ENCODE measurements around the gene TMEM129.

Gene TMEM129

DNA sequence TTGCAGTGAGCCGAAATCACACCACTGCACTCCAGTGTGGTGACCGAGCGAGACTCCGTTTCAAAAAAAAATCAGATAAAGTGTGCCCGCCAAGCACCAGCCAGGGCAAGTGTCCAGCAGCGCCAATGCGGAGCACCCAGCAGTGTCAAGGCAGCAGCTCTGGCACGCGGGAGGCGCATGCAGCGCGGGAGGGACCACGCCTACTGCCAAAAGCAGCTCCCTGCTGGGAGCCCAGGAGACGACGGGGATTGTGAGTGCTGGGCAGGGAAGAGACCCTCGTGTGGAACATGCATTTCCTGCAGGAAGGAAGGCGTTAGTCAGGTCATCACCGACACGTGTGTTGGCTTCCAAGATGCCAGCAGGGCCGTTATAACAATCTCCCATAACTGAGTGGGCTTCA lies 47.5 kb downstream of the TMEM129 start:
- TF ChIP-seq GATA2 (IDR thresholded peaks at IDR 0.05; ENCODE audit: low read depth, low read length), result no peak
- TF ChIP-seq GATA3 (IDR thresholded peaks at IDR 0.05; ENCODE audit: low read depth, low read length), result no peak

- TF ChIP-seq GATA2 (IDR thresholded peaks at IDR 0.05; ENCODE audit: low read depth, low read length) (no peak), GATA3 (IDR thresholded peaks at IDR 0.05; ENCODE audit: low read depth, low read length) (no peak)
These were observed 50.8 kb downstream of the TMEM129 start for GRCh38 chr4:1670279-1670678.

- TF ChIP-seq GATA3 (IDR thresholded peaks at IDR 0.05; ENCODE audit: low read depth, low read length) (no peak), GATA2 (IDR thresholded peaks at IDR 0.05; ENCODE audit: low read depth, low read length) (no peak)
These were observed 51.3 kb downstream of the TMEM129 start for GRCh38 chr4:1669850-1670249.

GRCh38 chr4:1669270-1669669 lies 51.9 kb downstream of the TMEM129 start:
- TF ChIP-seq GATA3 (IDR thresholded peaks at IDR 0.05; ENCODE audit: low read depth, low read length) (no peak), GATA2 (IDR thresholded peaks at IDR 0.05; ENCODE audit: low read depth, low read length) (no peak)

DNA sequence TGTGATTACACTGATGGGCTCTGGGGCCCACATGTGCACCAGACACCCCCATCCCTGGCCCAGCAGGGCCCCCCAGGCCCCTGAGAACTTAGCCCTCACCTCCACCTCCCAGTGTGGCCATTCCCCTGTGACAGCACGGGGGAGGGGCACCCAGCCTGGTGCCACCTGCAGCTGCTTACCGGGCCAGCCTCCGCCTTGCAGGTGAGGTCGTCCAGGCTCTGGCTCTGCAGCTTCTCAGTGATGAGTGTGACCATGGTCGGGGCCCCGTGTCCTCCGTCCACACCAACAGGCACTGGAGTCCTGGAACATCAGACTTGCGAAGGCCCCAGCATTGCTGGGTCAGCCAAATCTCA lies 52.7 kb downstream of the TMEM129 start:
- TF ChIP-seq GATA2 (IDR thresholded peaks at IDR 0.05; ENCODE audit: low read depth, low read length) (no peak), GATA3 (IDR thresholded peaks at IDR 0.05; ENCODE audit: low read depth, low read length) (no peak)

GRCh38 chr4:1667273-1667672 lies 53.9 kb downstream of the TMEM129 start:
- TF ChIP-seq GATA3 (IDR thresholded peaks at IDR 0.05; ENCODE audit: low read depth, low read length) (no peak), GATA2 (IDR thresholded peaks at IDR 0.05; ENCODE audit: low read depth, low read length) (no peak)

DNA sequence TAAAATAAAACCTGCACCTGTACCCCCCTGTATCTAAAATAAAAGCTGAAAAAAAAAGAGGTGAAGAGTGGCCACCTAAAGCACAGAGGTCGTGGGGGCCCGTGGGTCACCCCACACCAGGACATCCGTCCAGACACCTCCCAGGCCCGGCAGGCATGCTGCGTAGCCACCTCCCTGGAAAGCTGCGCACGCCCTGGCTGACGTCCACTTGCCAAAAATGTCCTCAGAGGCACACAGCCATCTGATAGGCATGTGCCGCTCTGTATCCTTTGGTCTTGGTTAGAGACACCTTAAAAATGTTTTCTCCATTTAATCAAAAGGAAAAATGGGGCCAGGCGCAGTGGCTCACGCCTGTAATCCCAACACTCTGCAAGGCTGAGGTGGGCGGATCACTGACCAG lies 54.7 kb downstream of the TMEM129 start:
- no peak for TF ChIP-seq GATA2 (IDR thresholded peaks at IDR 0.05; ENCODE audit: low read depth, low read length)
- no peak for TF ChIP-seq GATA3 (IDR thresholded peaks at IDR 0.05; ENCODE audit: low read depth, low read length)

All from SH-SY5Y (cell line).